ENCODE results near the gene M1AP. TPM values are rescaled to one million over a fixed set of nuclear protein-coding genes. Genes with fewer than 3 reads are reported as not detected.

The M1AP gene
- total and polyA plus RNA-seq, 9 of the 15 experiments (the other 6 are each of a cell fraction or from before 2014, with no cell fraction given) = 0.06 to 0.33 (median 0.11) TPM; not detected in 4

- TF ChIP-seq ATF3 (IDR thresholded peaks at IDR 0.05) = no peak
- TF ChIP-seq ATF3 (CRISPR knock-in tag; conservative IDR thresholded peaks at IDR 0.05) = peak; percentile 71; the same call in 1 of the 2 replicates
- TF ChIP-seq CTBP1 (IDR thresholded peaks at IDR 0.05; ENCODE audit: borderline replicate concordance) = peak; percentile 11; the same call in 1 of the 2 replicates
- peak in 1 of 2 experiments; percentile 0; a peak in 1 of 4 replicates for TF ChIP-seq TBL1XR1 (IDR thresholded peaks at IDR 0.05; ENCODE audit: low read length in 2 of 2)
- peak; percentile 55 for TF ChIP-seq ZNF644 (tag; IDR thresholded peaks at IDR 0.05; ENCODE audit: low read depth)
- TF ChIP-seq FOXJ3 (CRISPR knock-in tag; IDR thresholded peaks at IDR 0.05) = no peak
- no peak for TF ChIP-seq ZBTB12 (CRISPR knock-in tag; IDR thresholded peaks at IDR 0.05)
- TF ChIP-seq SMARCE1 (IDR thresholded peaks at IDR 0.05) = 0 out of 2 replicates have a peak, but pooled peaks have one; percentile 11
- TF ChIP-seq ZSCAN29 (IDR thresholded peaks at IDR 0.05) = no peak
- TF ChIP-seq HNRNPLL (IDR thresholded peaks at IDR 0.05; ENCODE audit: low read depth, low read length, poor library complexity, severe bottlenecking) = peak; percentile 27
- TF ChIP-seq HOMEZ (CRISPR knock-in tag; IDR thresholded peaks at IDR 0.05) = no peak
- no peak for TF ChIP-seq ZNF436 (CRISPR knock-in tag; IDR thresholded peaks at IDR 0.05)
- peak in 1 of 2 experiments; percentile 4 for TF ChIP-seq E2F6 (IDR thresholded peaks at IDR 0.05; ENCODE audit: borderline replicate concordance in 1 of 2, extremely low read depth in 1 of 2, insufficient read depth in 1 of 2, insufficient read length in 1 of 2, low read depth in 1 of 2, low read length in 1 of 2, poor library complexity in 1 of 2, severe bottlenecking in 1 of 2)
- TF ChIP-seq CLOCK (CRISPR knock-in tag; IDR thresholded peaks at IDR 0.05; ENCODE audit: borderline replicate concordance) = no peak
- no peak for TF ChIP-seq ETS2 (tag; IDR thresholded peaks at IDR 0.05; ENCODE audit: borderline replicate concordance, poor library complexity, severe bottlenecking)
- peak; percentile 38 for TF ChIP-seq VEZF1 (CRISPR knock-in tag; IDR thresholded peaks at IDR 0.05)
These were observed 140.1 kb downstream of the M1AP start (continued) for GRCh38 chr2:74507926-74508520.
